Measurements from ENCODE around the gene CPNE8. TPM values are rescaled to one million over a fixed set of nuclear protein-coding genes. Genes with fewer than 3 reads are reported as not detected.

Gene CPNE8
- polyA plus RNA-seq, 2 of the 4 experiments (the other 2 are of a cell fraction), result 8.0 to 30.1 TPM

- H3K9me3 ChIP-seq, result no peaks in the 10 kb centered on the region
- ATAC-seq, result no peak
- no peak for DNase-seq (ENCODE audit: low read depth in 1 of 2, low spot score in 1 of 2)
- no peak for FAIRE-seq
- TF ChIP-seq ZSCAN20 (CRISPR knock-in tag; IDR thresholded peaks at IDR 0.05) (no peak), HES2 (IDR thresholded peaks at IDR 0.05) (no peak), CHD4 (IDR thresholded peaks at IDR 0.05; ENCODE audit: borderline replicate concordance) (no peak), MAX (IDR thresholded peaks at IDR 0.05) (no peak), ATOH8 (CRISPR knock-in tag; IDR thresholded peaks at IDR 0.05; ENCODE audit: low read depth) (no peak), BCL3 (IDR thresholded peaks at IDR 0.05) (no peak), CEBPB (IDR thresholded peaks at IDR 0.05) (no peak), MAFK (IDR thresholded peaks at IDR 0.05; ENCODE audit: partially characterized antibody) (no peak), HOXA7 (CRISPR knock-in tag; IDR thresholded peaks at IDR 0.05) (no peak), TFCP2L1 (CRISPR knock-in tag; IDR thresholded peaks at IDR 0.05) (no peak), JUNB (IDR thresholded peaks at IDR 0.05) (no peak), NPAS2 (CRISPR knock-in tag; IDR thresholded peaks at IDR 0.05; ENCODE audit: borderline replicate concordance) (no peak), HEYL (CRISPR knock-in tag; IDR thresholded peaks at IDR 0.05) (no peak), MYC (IDR thresholded peaks at IDR 0.05; ENCODE audit: borderline replicate concordance, low read length) (no peak)
- CTCF ChIA-PET, result interaction anchor here (1.1 to 1.3 kb wide), 2 partner anchors 10 to 87 kb away, joined by 3 to 4 read pairs; no protein-coding TSS in a partner anchor
- H3K4me1 ChIP-seq, result no peaks in the 10 kb centered on the region
- 91% methylated on average over 5 of the region's 5 CpGs for WGBS (ENCODE audit: missing lambda C conversion rate)
- no peak overlapping the region for H3K4me2 ChIP-seq
- no peak overlapping the region for H3K27ac ChIP-seq
- H3K4me3 ChIP-seq, result no peak overlapping the region
- POLR2A ChIA-PET, result no interaction called here
These were observed 73.7 kb downstream of the CPNE8 start for GRCh38 chr12:38831715-38832114.

GRCh38 chr12:38825006-38825405 is 80.4 kb downstream of the CPNE8 start:
- FAIRE-seq, result no peak

More at GRCh38 chr12:38825006-38825405, 80.4 kb downstream of the CPNE8 start:
- ATAC-seq (no peak), DNase-seq (ENCODE audit: low read depth in 1 of 2, low spot score in 1 of 2) (no peak)
- H3K9me3 ChIP-seq, result no peaks in the 10 kb centered on the region
- H3K27ac ChIP-seq, result no peak overlapping the region
- H3K4me2 ChIP-seq, result no peak overlapping the region
- ChIA-PET POLR2A (no interaction called here), CTCF (interaction anchor here (1.4 kb wide), 1 partner anchor 13 kb away, joined by 4 read pairs; no protein-coding TSS in a partner anchor)
- TF ChIP-seq POLR2AphosphoS2 (conservative IDR thresholded peaks at IDR 0.05; ENCODE audit: low read length) (no peak), NFE2L2 (conservative IDR thresholded peaks at IDR 0.05; ENCODE audit: low read length) (no peak), HES2 (IDR thresholded peaks at IDR 0.05) (no peak), BHLHE40 (IDR thresholded peaks at IDR 0.05; ENCODE audit: low read depth, low read length) (no peak), CTCF (IDR thresholded peaks at IDR 0.05) (no peak)
- H3K4me3 ChIP-seq, result no peak overlapping the region
- H3K4me1 ChIP-seq, result no peaks in the 10 kb centered on the region
- 96% methylated on average over 4 of the region's 4 CpGs for WGBS (ENCODE audit: missing lambda C conversion rate)
